Measurements from ENCODE around the gene ZEB1.
A peak's percentile ranks its signal among the peaks of the same experiment; 100 is the strongest.
"Not testable (repeated sequence)": the region's sequence is repeated elsewhere in the genome, so short reads cannot be mapped to it uniquely, and the experiment has no call there.

ZEB1 gene

GRCh38 chr10:31412397-31412796, 93.4 kb downstream of the ZEB1 start:
- H3K27ac ChIP-seq (ENCODE audit: low read depth in 2 of 2, low read length in 2 of 2); H3K4me1 ChIP-seq (ENCODE audit: control insufficient read depth in 2 of 2, insufficient read depth in 2 of 2, low read length in 2 of 2); H3K27me3 ChIP-seq (ENCODE audit: control insufficient read depth in 2 of 2, insufficient read depth in 2 of 2, low read length in 2 of 2); H3K4me3 ChIP-seq (ENCODE audit: low read length in 2 of 2); H3K36me3 ChIP-seq (ENCODE audit: control insufficient read depth in 2 of 2, insufficient read depth in 2 of 2, low read length in 2 of 2); H3K9me3 ChIP-seq (ENCODE audit: control insufficient read depth in 2 of 2, low read length in 2 of 2); H3K9ac ChIP-seq (ENCODE audit: low read depth in 1 of 2, low read length in 2 of 2): not testable (repeated sequence)

- Histone ChIP-seq H3K4me1 (ENCODE audit: control insufficient read depth in 2 of 2, insufficient read depth in 2 of 2, low read length in 2 of 2) (no peaks in the 10 kb centered on the region), H3K27ac (ENCODE audit: low read depth in 2 of 2, low read length in 2 of 2) (no peak overlapping the region), H3K36me3 (ENCODE audit: control insufficient read depth in 2 of 2, insufficient read depth in 2 of 2, low read length in 2 of 2) (no peaks in the 10 kb centered on the region), H3K4me3 (ENCODE audit: low read length in 2 of 2) (no peak overlapping the region), H3K9me3 (ENCODE audit: control insufficient read depth in 2 of 2, low read length in 2 of 2) (no peaks in the 10 kb centered on the region), H3K9ac (ENCODE audit: low read depth in 1 of 2, low read length in 2 of 2) (no peak overlapping the region), H3K27me3 (ENCODE audit: control insufficient read depth in 2 of 2, insufficient read depth in 2 of 2, low read length in 2 of 2) (no peaks in the 10 kb centered on the region)
Measured at GRCh38 chr10:31413325-31413724, 94.3 kb downstream of the ZEB1 start.

GRCh38 chr10:31418481-31418880, 99.5 kb downstream of the ZEB1 start:
- no peak overlapping the region for H3K27ac ChIP-seq (ENCODE audit: low read depth in 2 of 2, low read length in 2 of 2)
- H3K4me1 ChIP-seq (ENCODE audit: control insufficient read depth in 2 of 2, insufficient read depth in 2 of 2, low read length in 2 of 2) = no peaks in the 10 kb centered on the region
- no peak overlapping the region for H3K9ac ChIP-seq (ENCODE audit: low read depth in 1 of 2, low read length in 2 of 2)
- H3K4me3 ChIP-seq (ENCODE audit: low read length in 2 of 2) = no peak overlapping the region
- no peaks in the 10 kb centered on the region for H3K36me3 ChIP-seq (ENCODE audit: control insufficient read depth in 2 of 2, insufficient read depth in 2 of 2, low read length in 2 of 2)
- H3K27me3 ChIP-seq (ENCODE audit: control insufficient read depth in 2 of 2, insufficient read depth in 2 of 2, low read length in 2 of 2) = no peaks in the 10 kb centered on the region
- H3K9me3 ChIP-seq (ENCODE audit: control insufficient read depth in 2 of 2, low read length in 2 of 2) = no peaks in the 10 kb centered on the region

- Histone ChIP-seq H3K27ac (ENCODE audit: low read depth in 2 of 2, low read length in 2 of 2) (no peak overlapping the region), H3K4me3 (ENCODE audit: low read length in 2 of 2) (no peak overlapping the region), H3K4me1 (ENCODE audit: control insufficient read depth in 2 of 2, insufficient read depth in 2 of 2, low read length in 2 of 2) (no peaks in the 10 kb centered on the region)
Measured at GRCh38 chr10:31419394-31420063, 100.5 kb downstream of the ZEB1 start.

GRCh38 chr10:31421322-31421721, 102.3 kb downstream of the ZEB1 start:
- H3K4me3 ChIP-seq (ENCODE audit: low read length in 2 of 2) = no peak overlapping the region
- H3K27me3 ChIP-seq (ENCODE audit: control insufficient read depth in 2 of 2, insufficient read depth in 2 of 2, low read length in 2 of 2) = no peaks in the 10 kb centered on the region
- H3K27ac ChIP-seq (ENCODE audit: low read depth in 2 of 2, low read length in 2 of 2) = no peak overlapping the region
- H3K9me3 ChIP-seq (ENCODE audit: control insufficient read depth in 2 of 2, low read length in 2 of 2) = no peaks in the 10 kb centered on the region
- H3K36me3 ChIP-seq (ENCODE audit: control insufficient read depth in 2 of 2, insufficient read depth in 2 of 2, low read length in 2 of 2) = no peaks in the 10 kb centered on the region
- H3K9ac ChIP-seq (ENCODE audit: low read depth in 1 of 2, low read length in 2 of 2) = no peak overlapping the region
- no peaks in the 10 kb centered on the region for H3K4me1 ChIP-seq (ENCODE audit: control insufficient read depth in 2 of 2, insufficient read depth in 2 of 2, low read length in 2 of 2)

More at GRCh38 chr10:31419394-31420063, 100.5 kb downstream of the ZEB1 start:
- Histone ChIP-seq H3K36me3 (ENCODE audit: control insufficient read depth in 2 of 2, insufficient read depth in 2 of 2, low read length in 2 of 2) (no peaks in the 10 kb centered on the region), H3K9me3 (ENCODE audit: control insufficient read depth in 2 of 2, low read length in 2 of 2) (no peaks in the 10 kb centered on the region), H3K9ac (ENCODE audit: low read depth in 1 of 2, low read length in 2 of 2) (no peak overlapping the region), H3K27me3 (ENCODE audit: control insufficient read depth in 2 of 2, insufficient read depth in 2 of 2, low read length in 2 of 2) (no peaks in the 10 kb centered on the region)

- Histone ChIP-seq H3K27ac (ENCODE audit: low read depth in 2 of 2, low read length in 2 of 2) (no peak overlapping the region), H3K36me3 (ENCODE audit: control insufficient read depth in 2 of 2, insufficient read depth in 2 of 2, low read length in 2 of 2) (no peaks in the 10 kb centered on the region), H3K4me3 (ENCODE audit: low read length in 2 of 2) (no peak overlapping the region), H3K27me3 (ENCODE audit: control insufficient read depth in 2 of 2, insufficient read depth in 2 of 2, low read length in 2 of 2) (no peaks in the 10 kb centered on the region), H3K9me3 (ENCODE audit: control insufficient read depth in 2 of 2, low read length in 2 of 2) (no peaks in the 10 kb centered on the region), H3K4me1 (ENCODE audit: control insufficient read depth in 2 of 2, insufficient read depth in 2 of 2, low read length in 2 of 2) (no peaks in the 10 kb centered on the region), H3K9ac (ENCODE audit: low read depth in 1 of 2, low read length in 2 of 2) (no peak overlapping the region)
Measured at GRCh38 chr10:31422634-31423033, 103.6 kb downstream of the ZEB1 start.

- no peaks in the 10 kb centered on the region for H3K36me3 ChIP-seq (ENCODE audit: control insufficient read depth in 2 of 2, insufficient read depth in 2 of 2, low read length in 2 of 2)
- H3K4me3 ChIP-seq (ENCODE audit: low read length in 2 of 2) = no peak overlapping the region
- H3K9me3 ChIP-seq (ENCODE audit: control insufficient read depth in 2 of 2, low read length in 2 of 2) = no peaks in the 10 kb centered on the region
- no peak overlapping the region for H3K9ac ChIP-seq (ENCODE audit: low read depth in 1 of 2, low read length in 2 of 2)
- no peaks in the 10 kb centered on the region for H3K4me1 ChIP-seq (ENCODE audit: control insufficient read depth in 2 of 2, insufficient read depth in 2 of 2, low read length in 2 of 2)
- H3K27me3 ChIP-seq (ENCODE audit: control insufficient read depth in 2 of 2, insufficient read depth in 2 of 2, low read length in 2 of 2) = no peaks in the 10 kb centered on the region
- H3K27ac ChIP-seq (ENCODE audit: low read depth in 2 of 2, low read length in 2 of 2) = no peak overlapping the region
Measured at GRCh38 chr10:31424473-31424872, 105.5 kb downstream of the ZEB1 start.

GRCh38 chr10:31426401-31426800, 107.4 kb downstream of the ZEB1 start:
- Histone ChIP-seq H3K36me3 (ENCODE audit: control insufficient read depth in 2 of 2, insufficient read depth in 2 of 2, low read length in 2 of 2) (no peaks in the 10 kb centered on the region), H3K4me1 (ENCODE audit: control insufficient read depth in 2 of 2, insufficient read depth in 2 of 2, low read length in 2 of 2) (no peaks in the 10 kb centered on the region), H3K27me3 (ENCODE audit: control insufficient read depth in 2 of 2, insufficient read depth in 2 of 2, low read length in 2 of 2) (no peaks in the 10 kb centered on the region), H3K4me3 (ENCODE audit: low read length in 2 of 2) (no peak overlapping the region), H3K27ac (ENCODE audit: low read depth in 2 of 2, low read length in 2 of 2) (peak overlapping the region in 1 of 2 donors; percentile 30), H3K9ac (ENCODE audit: low read depth in 1 of 2, low read length in 2 of 2) (no peak overlapping the region), H3K9me3 (ENCODE audit: control insufficient read depth in 2 of 2, low read length in 2 of 2) (no peaks in the 10 kb centered on the region)

- not testable (repeated sequence) for H3K4me1 ChIP-seq (ENCODE audit: control insufficient read depth in 2 of 2, insufficient read depth in 2 of 2, low read length in 2 of 2); H3K27me3 ChIP-seq (ENCODE audit: control insufficient read depth in 2 of 2, insufficient read depth in 2 of 2, low read length in 2 of 2); H3K4me3 ChIP-seq (ENCODE audit: low read length in 2 of 2); H3K9me3 ChIP-seq (ENCODE audit: control insufficient read depth in 2 of 2, low read length in 2 of 2); H3K27ac ChIP-seq (ENCODE audit: low read depth in 2 of 2, low read length in 2 of 2); H3K9ac ChIP-seq (ENCODE audit: low read depth in 1 of 2, low read length in 2 of 2); H3K36me3 ChIP-seq (ENCODE audit: control insufficient read depth in 2 of 2, insufficient read depth in 2 of 2, low read length in 2 of 2)
Measured at GRCh38 chr10:31427334-31427733, 108.3 kb downstream of the ZEB1 start.

GRCh38 chr10:31428499-31428898, 109.5 kb downstream of the ZEB1 start:
- not testable (repeated sequence) for H3K27me3 ChIP-seq (ENCODE audit: control insufficient read depth in 2 of 2, insufficient read depth in 2 of 2, low read length in 2 of 2); H3K9ac ChIP-seq (ENCODE audit: low read depth in 1 of 2, low read length in 2 of 2); H3K36me3 ChIP-seq (ENCODE audit: control insufficient read depth in 2 of 2, insufficient read depth in 2 of 2, low read length in 2 of 2); H3K9me3 ChIP-seq (ENCODE audit: control insufficient read depth in 2 of 2, low read length in 2 of 2); H3K27ac ChIP-seq (ENCODE audit: low read depth in 2 of 2, low read length in 2 of 2); H3K4me1 ChIP-seq (ENCODE audit: control insufficient read depth in 2 of 2, insufficient read depth in 2 of 2, low read length in 2 of 2); H3K4me3 ChIP-seq (ENCODE audit: low read length in 2 of 2)

- Histone ChIP-seq H3K9me3 (ENCODE audit: control insufficient read depth in 2 of 2, low read length in 2 of 2) (no peaks in the 10 kb centered on the region), H3K36me3 (ENCODE audit: control insufficient read depth in 2 of 2, insufficient read depth in 2 of 2, low read length in 2 of 2) (no peaks in the 10 kb centered on the region), H3K4me3 (ENCODE audit: low read length in 2 of 2) (no peak overlapping the region), H3K9ac (ENCODE audit: low read depth in 1 of 2, low read length in 2 of 2) (no peak overlapping the region), H3K27ac (ENCODE audit: low read depth in 2 of 2, low read length in 2 of 2) (no peak overlapping the region), H3K27me3 (ENCODE audit: control insufficient read depth in 2 of 2, insufficient read depth in 2 of 2, low read length in 2 of 2) (no peaks in the 10 kb centered on the region), H3K4me1 (ENCODE audit: control insufficient read depth in 2 of 2, insufficient read depth in 2 of 2, low read length in 2 of 2) (no peaks in the 10 kb centered on the region)
Measured at GRCh38 chr10:31431021-31431420, 112.0 kb downstream of the ZEB1 start.

Data from mucosa of rectum (tissue), 2 donors.